GM19351 (cell line): Measurements from ENCODE around the gene TMED7.
"Not testable (repeated sequence)": the region's sequence is repeated elsewhere in the genome, so short reads cannot be mapped to it uniquely, and the experiment has no call there.

ENCODE experiments used
- ATAC-seq: cut with Tn5 transposase; IDR thresholded peaks from one replicate; pipeline ENCODE4 v1.9.1; 2021; ENCODE audit warnings: mild to moderate bottlenecking, moderate library complexity; ENCODE audit not compliant: unreplicated experiment

Gene TMED7

GRCh38 chr5:115625579-115626444 is at the start of gene TMED7:
Gene TMED7 (minus strand): TSS chr5:115626036. CDS start chr5:115625792, 244 bp downstream.
- ATAC-seq: peak; percentile 84

- ATAC-seq: not testable (repeated sequence)
Measured at GRCh38 chr5:115674782-115675181, 48.9 kb upstream of the TMED7 start.

GRCh38 chr5:115673596-115673995 is 47.8 kb upstream of the TMED7 start:
- ATAC-seq: no peak

- no peak for ATAC-seq
Measured at GRCh38 chr5:115671939-115672338, 46.1 kb upstream of the TMED7 start.

- no peak for ATAC-seq
Measured at GRCh38 chr5:115666023-115666422, 40.2 kb upstream of the TMED7 start.

GRCh38 chr5:115661563-115661962 is 35.7 kb upstream of the TMED7 start:
- no peak for ATAC-seq

- no peak for ATAC-seq
Measured at GRCh38 chr5:115661101-115661500, 35.3 kb upstream of the TMED7 start.

GRCh38 chr5:115657881-115658233 is 32.0 kb upstream of the TMED7 start:
- ATAC-seq: no peak

- no peak for ATAC-seq
Measured at GRCh38 chr5:115657125-115657880, 31.5 kb upstream of the TMED7 start.

- no peak for ATAC-seq
Measured at GRCh38 chr5:115656404-115656803, 30.6 kb upstream of the TMED7 start.

GRCh38 chr5:115655994-115656393 is 30.2 kb upstream of the TMED7 start:
- no peak for ATAC-seq

- ATAC-seq: no peak
Measured at GRCh38 chr5:115649541-115649940, 23.7 kb upstream of the TMED7 start.

- ATAC-seq: no peak
Measured at GRCh38 chr5:115648056-115648455, 22.2 kb upstream of the TMED7 start.

GRCh38 chr5:115645386-115645785 is 19.6 kb upstream of the TMED7 start:
- ATAC-seq: not testable (repeated sequence)

- ATAC-seq: no peak
Measured at GRCh38 chr5:115644046-115644445, 18.2 kb upstream of the TMED7 start.

GRCh38 chr5:115641948-115642347 is 16.1 kb upstream of the TMED7 start:
- ATAC-seq: no peak

- no peak for ATAC-seq
Measured at GRCh38 chr5:115640274-115640673, 14.4 kb upstream of the TMED7 start.

GRCh38 chr5:115639377-115639776 is 13.5 kb upstream of the TMED7 start:
- no peak for ATAC-seq

- no peak for ATAC-seq
Measured at GRCh38 chr5:115637507-115637906, 11.7 kb upstream of the TMED7 start.

- ATAC-seq: no peak
Measured at GRCh38 chr5:115636008-115636407, 10.2 kb upstream of the TMED7 start.

- ATAC-seq: peak; percentile 61
Measured at GRCh38 chr5:115634343-115635132, 8.7 kb upstream of the TMED7 start.
